ENCODE measurements around the gene PDIA2. TPM values are rescaled to one million over a fixed set of nuclear protein-coding genes. Genes with fewer than 3 reads are reported as not detected.

PDIA2 gene
- total and polyA plus RNA-seq, 2 donors (not counting 3 experiments of a cell fraction or from before 2014, with no cell fraction given): 0.63 TPM; not detected in 1

DNA sequence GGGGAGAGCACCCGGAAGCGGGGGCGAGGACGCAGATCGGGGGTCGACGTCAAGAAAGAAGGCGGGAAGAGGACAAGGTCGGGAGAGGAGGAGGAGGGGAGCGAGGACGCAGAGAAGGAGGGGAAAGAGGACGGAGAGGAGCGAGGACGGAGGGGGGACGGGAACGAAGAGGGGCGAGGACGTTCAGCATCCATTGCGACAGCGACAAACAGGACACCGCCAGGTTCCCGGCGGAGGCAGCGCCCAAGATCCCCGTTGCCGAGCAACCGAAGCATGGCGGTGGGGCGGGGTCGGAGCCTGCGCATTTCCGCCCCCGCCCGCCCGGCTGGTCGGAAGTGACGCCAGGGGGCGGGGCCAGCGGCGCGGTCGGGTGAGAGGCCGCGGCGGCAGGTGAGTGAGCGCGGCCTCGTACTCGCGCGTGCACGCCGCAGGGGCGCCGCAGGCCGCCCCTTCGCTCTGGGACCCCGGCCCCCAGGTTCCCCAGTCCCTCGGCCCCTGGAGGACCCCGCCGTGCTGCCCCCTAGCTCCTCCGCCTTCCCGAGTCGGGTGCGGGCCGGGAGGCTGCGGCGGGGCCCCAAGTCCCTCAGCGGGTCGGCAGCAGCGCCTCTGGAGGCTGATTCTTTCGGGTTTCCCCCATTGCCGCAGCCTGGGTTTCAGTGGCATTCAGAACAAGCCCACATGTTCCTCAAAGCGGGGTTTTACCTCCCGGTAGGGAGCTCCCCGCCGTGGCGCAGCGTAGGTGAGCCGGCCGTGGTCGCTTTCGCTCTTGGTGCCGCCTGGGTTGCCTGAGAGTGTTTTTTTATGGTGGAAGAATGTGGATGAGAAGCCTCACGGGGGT is 48.3 kb upstream of the PDIA2 start, which contains the start of gene FAM234A:
TSS of gene FAM234A (plus strand) at position 354 of the 838 bp plus-strand sequence. CDS start 19,593 bp downstream, outside the sequence.
- no peaks in the 10 kb centered on the region for H3K79me2 ChIP-seq (ENCODE audit: control insufficient read depth, insufficient read depth, low read length)
- peaks cover 0 to 2% of the 10 kb centered on the region in 2 experiments for H3K36me3 ChIP-seq (ENCODE audit: control insufficient read depth in 2 of 2, extremely low read depth in 1 of 2, insufficient read depth in 2 of 2, low read length in 2 of 2)
- peak within 1 kb of the TSS; percentile 66 to 75 (median 69) for H3K4me3 ChIP-seq (replicated peaks in 1 of 3; ENCODE audit: insufficient read depth in 1 of 3, low read depth in 1 of 3, low read length in 3 of 3)
- no peaks in the 10 kb centered on the region for H3K9me3 ChIP-seq (replicated peaks; ENCODE audit: control insufficient read depth, insufficient read depth, low read length)
- no peaks in the 10 kb centered on the region for H3K9me1 ChIP-seq (replicated peaks; ENCODE audit: control insufficient read depth, extremely low read depth, insufficient read depth, low read length)
- intact Hi-C loops (cut with micrococcal nuclease): no loop called here
- FAIRE-seq: peak; percentile 85
- H3K27me3 ChIP-seq (ENCODE audit: control insufficient read depth in 2 of 2, insufficient read depth in 2 of 2, low read length in 2 of 2): no peaks in the 10 kb centered on the region
- no peaks in the 10 kb centered on the region for H4K20me1 ChIP-seq (replicated peaks; ENCODE audit: control insufficient read depth, extremely low read depth, insufficient read depth, low read length)
- peak within 1 kb of the TSS; percentile 47 for H2AFZ ChIP-seq (ENCODE audit: low read depth, low read length)
- peak within 1 kb of the TSS; percentile 85 for H3K27ac ChIP-seq (ENCODE audit: insufficient read depth, low read depth, low read length)
- peak; percentile 88 for DNase-seq (ENCODE audit: low read depth, low spot score)
- TF ChIP-seq EZH2 (IDR thresholded peaks at IDR 0.05; ENCODE audit: borderline replicate concordance, low read depth, low read length, severe bottlenecking) (no peak), FOS (IDR thresholded peaks at IDR 0.05; ENCODE audit: borderline replicate concordance, insufficient read depth, low read length) (no peak), POLR2A (IDR thresholded peaks at IDR 0.05; ENCODE audit: low read depth, low read length) (peak; percentile 97), MYC (IDR thresholded peaks at IDR 0.05; ENCODE audit: low read depth, low read length) (no peak), GATA2 (IDR thresholded peaks at IDR 0.05; ENCODE audit: insufficient read depth, insufficient read length, low read depth, low read length) (no peak), JUN (IDR thresholded peaks at IDR 0.05; ENCODE audit: borderline replicate concordance, insufficient read depth, insufficient read length, low read depth) (no peak), POLR2AphosphoS5 (IDR thresholded peaks at IDR 0.05; ENCODE audit: insufficient read depth, low read depth, low read length) (peak; percentile 98)
- TF ChIP-seq, protein P1, sequence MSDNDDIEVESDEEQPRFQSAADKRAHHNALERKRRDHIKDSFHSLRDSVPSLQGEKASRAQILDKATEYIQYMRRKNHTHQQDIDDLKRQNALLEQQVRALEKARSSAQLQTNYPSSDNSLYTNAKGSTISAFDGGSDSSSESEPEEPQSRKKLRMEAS (IDR thresholded peaks at IDR 0.05; ENCODE audit: insufficient read depth, insufficient read length): no peak
- TF ChIP-seq, protein P2, sequence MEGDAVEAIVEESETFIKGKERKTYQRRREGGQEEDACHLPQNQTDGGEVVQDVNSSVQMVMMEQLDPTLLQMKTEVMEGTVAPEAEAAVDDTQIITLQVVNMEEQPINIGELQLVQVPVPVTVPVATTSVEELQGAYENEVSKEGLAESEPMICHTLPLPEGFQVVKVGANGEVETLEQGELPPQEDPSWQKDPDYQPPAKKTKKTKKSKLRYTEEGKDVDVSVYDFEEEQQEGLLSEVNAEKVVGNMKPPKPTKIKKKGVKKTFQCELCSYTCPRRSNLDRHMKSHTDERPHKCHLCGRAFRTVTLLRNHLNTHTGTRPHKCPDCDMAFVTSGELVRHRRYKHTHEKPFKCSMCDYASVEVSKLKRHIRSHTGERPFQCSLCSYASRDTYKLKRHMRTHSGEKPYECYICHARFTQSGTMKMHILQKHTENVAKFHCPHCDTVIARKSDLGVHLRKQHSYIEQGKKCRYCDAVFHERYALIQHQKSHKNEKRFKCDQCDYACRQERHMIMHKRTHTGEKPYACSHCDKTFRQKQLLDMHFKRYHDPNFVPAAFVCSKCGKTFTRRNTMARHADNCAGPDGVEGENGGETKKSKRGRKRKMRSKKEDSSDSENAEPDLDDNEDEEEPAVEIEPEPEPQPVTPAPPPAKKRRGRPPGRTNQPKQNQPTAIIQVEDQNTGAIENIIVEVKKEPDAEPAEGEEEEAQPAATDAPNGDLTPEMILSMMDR (IDR thresholded peaks at IDR 0.05; ENCODE audit: extremely low read depth in 1 of 2, insufficient read depth in 1 of 2, low read depth in 1 of 2, low read length in 2 of 2): peak; percentile 37 to 55
- H3K4me2 ChIP-seq (ENCODE audit: insufficient read depth, low read length): peak within 1 kb of the TSS; percentile 53
- ChIA-PET CTCF (interaction anchor here (0.8 to 2.1 kb wide), 3 partner anchors 9 to 127 kb away, joined by 4 to 10 read pairs (median 7); no protein-coding TSS in a partner anchor), POLR2A (interaction anchor here (0.6 kb wide), 1 partner anchor 92 kb away, joined by 4 read pairs; no protein-coding TSS in a partner anchor)
- H3K9ac ChIP-seq (replicated peaks; ENCODE audit: extremely low read depth, insufficient read depth, low read length): peak within 1 kb of the TSS; percentile 87
- dilution Hi-C loops (cut with MboI; ENCODE audit: extremely low pct_ligation_motif_present, low sequenced_read_pairs): no loop called here
- H3K4me1 ChIP-seq (ENCODE audit: control insufficient read depth, extremely low read depth, insufficient read depth, low read length): no peaks in the 10 kb centered on the region
- no TSS peak for BruUV-seq (replicated peaks)
